DND-41 (cell line): ENCODE measurements around the gene IFNL4.
"Not testable (repeated sequence)": the region's sequence is repeated elsewhere in the genome, so short reads cannot be mapped to it uniquely, and the experiment has no call there.

Experiments used
- ATAC-seq: fragments of 200-7000 bp; cut with Tn5 transposase; 3 replicates; pipeline ENCODE4 v1.9.1; 2021; ENCODE audit warnings: low read depth; ENCODE audit not compliant: insufficient read depth
- DNase-seq: peaks from one replicate; pipeline ENCODE4 v3.0.0-alpha.2; 2020
- H2AFZ ChIP-seq: 2 replicates; pipeline ENCODE4 v1.6.0; 2012; ENCODE audit warnings: low read depth, low read length
- H3K27ac ChIP-seq: 2 replicates; pipeline ENCODE4 v1.5.1; 2012; ENCODE audit warnings: low read length, inconsistent platforms
- H3K27me3 ChIP-seq: fragments of 200-600 bp; sonication (generic); 2 replicates; pipeline ENCODE4 v1.6.0; 2012; ENCODE audit warnings: low read length, mild to moderate bottlenecking, inconsistent platforms; ENCODE audit not compliant: insufficient read depth, poor library complexity
- H3K36me3 ChIP-seq: 2 replicates; pipeline ENCODE4 v1.5.1; 2012; ENCODE audit warnings: low read length, inconsistent platforms; ENCODE audit not compliant: insufficient read depth
- H3K4me1 ChIP-seq: 2 replicates; pipeline ENCODE4 v1.5.1; 2012; ENCODE audit warnings: mild to moderate bottlenecking, low read length; ENCODE audit not compliant: insufficient read depth
- H3K4me2 ChIP-seq: 2 replicates; pipeline ENCODE4 v1.6.0; 2012; ENCODE audit warnings: mild to moderate bottlenecking, moderate library complexity, low read length, inconsistent platforms; ENCODE audit not compliant: insufficient read depth
- H3K4me3 ChIP-seq, 2 experiments: fragments of 200-600 bp in 1 of 2; shearing (Covaris generic) in 1 of 2; 2 replicates each; pipeline ENCODE4 v1.5.1; 2012 to 2016; ENCODE audit warnings: inconsistent platforms in 2 of 2, low read length in 2 of 2, mild to moderate bottlenecking in 2 of 2, low read depth in 1 of 2, moderate library complexity in 1 of 2
- H3K79me2 ChIP-seq: 2 replicates; pipeline ENCODE4 v1.6.0; 2012; ENCODE audit warnings: low read length, inconsistent platforms; ENCODE audit not compliant: insufficient read depth
- H3K9ac ChIP-seq: 2 replicates; pipeline ENCODE4 v1.6.0; 2012; ENCODE audit warnings: low read depth, mild to moderate bottlenecking, inconsistent platforms, low read length, moderate library complexity
- H3K9me3 ChIP-seq: 2 replicates; pipeline ENCODE4 v1.5.1; 2012; ENCODE audit warnings: low read length, moderate library complexity, mild to moderate bottlenecking, inconsistent platforms; ENCODE audit not compliant: insufficient read depth, severe bottlenecking
- H4K20me1 ChIP-seq: 2 replicates; pipeline ENCODE4 v1.6.0; 2012; ENCODE audit warnings: low read length; ENCODE audit not compliant: insufficient read depth
- CTCF ChIP-seq: IDR thresholded peaks from 2 replicates; pipeline ENCODE4 v1.5.1; 2012; ENCODE audit warnings: borderline replicate concordance, low read length, moderate library complexity, mild to moderate bottlenecking; ENCODE audit not compliant: poor library complexity, severe bottlenecking; ENCODE audit errors: extremely low read depth
- EZH2 ChIP-seq: IDR thresholded peaks from 3 replicates; pipeline ENCODE4 v1.6.1; 2012; ENCODE audit warnings: borderline replicate concordance, low read depth, mild to moderate bottlenecking, moderate library complexity, low read length, inconsistent platforms; ENCODE audit not compliant: severe bottlenecking

IFNL4 gene

GRCh38 chr19:39217094-39217493 is 31.6 kb downstream of the IFNL4 start:
- Histone ChIP-seq H3K36me3 (no peaks in the 10 kb centered on the region), H3K4me3 (no peak overlapping the region), H3K79me2 (no peaks in the 10 kb centered on the region), H3K9ac (no peak overlapping the region), H3K4me1 (no peaks in the 10 kb centered on the region), H3K9me3 (no peaks in the 10 kb centered on the region), H3K27me3 (no peaks in the 10 kb centered on the region), H3K27ac (no peak overlapping the region), H4K20me1 (no peaks in the 10 kb centered on the region), H3K4me2 (no peak overlapping the region), H2AFZ (no peak overlapping the region)
- ATAC-seq (no peak), DNase-seq (no peak)
- TF ChIP-seq EZH2 (no peak), CTCF (no peak)

GRCh38 chr19:39215323-39215722 is 33.3 kb downstream of the IFNL4 start:
- not testable (repeated sequence) for H3K4me3 ChIP-seq, H3K27me3 ChIP-seq, H3K4me1 ChIP-seq, DNase-seq, H3K27ac ChIP-seq, H3K9me3 ChIP-seq, H4K20me1 ChIP-seq, H2AFZ ChIP-seq, H3K36me3 ChIP-seq, H3K4me2 ChIP-seq, H3K9ac ChIP-seq, H3K79me2 ChIP-seq, ATAC-seq

GRCh38 chr19:39212375-39212742 is 36.3 kb downstream of the IFNL4 start:
- Histone ChIP-seq H3K4me3 (no peak overlapping the region), H3K9me3 (no peaks in the 10 kb centered on the region), H3K4me2 (no peak overlapping the region), H3K27ac (no peak overlapping the region), H3K79me2 (no peaks in the 10 kb centered on the region), H2AFZ (no peak overlapping the region), H3K27me3 (peaks cover under 1% of the 10 kb centered on the region), H3K36me3 (no peaks in the 10 kb centered on the region), H3K9ac (no peak overlapping the region), H4K20me1 (no peaks in the 10 kb centered on the region), H3K4me1 (no peaks in the 10 kb centered on the region)
- TF ChIP-seq EZH2, result no peak
- TF ChIP-seq CTCF, result peak; percentile 76
- ATAC-seq (peak; percentile 82), DNase-seq (peak; percentile 54)

GRCh38 chr19:39211731-39212374 is 36.8 kb downstream of the IFNL4 start:
- no peaks in the 10 kb centered on the region for H3K4me1 ChIP-seq
- DNase-seq (no peak), ATAC-seq (no peak)
- no peak overlapping the region for H3K4me3 ChIP-seq
- no peaks in the 10 kb centered on the region for H3K9me3 ChIP-seq
- H3K27me3 ChIP-seq, result peaks cover 4% of the 10 kb centered on the region
- no peaks in the 10 kb centered on the region for H3K36me3 ChIP-seq
- H4K20me1 ChIP-seq, result no peaks in the 10 kb centered on the region
- no peak overlapping the region for H3K27ac ChIP-seq
- no peak for TF ChIP-seq CTCF
- no peak for TF ChIP-seq EZH2
- H3K79me2 ChIP-seq, result no peaks in the 10 kb centered on the region
- H3K9ac ChIP-seq, result no peak overlapping the region
- no peak overlapping the region for H3K4me2 ChIP-seq
- H2AFZ ChIP-seq, result no peak overlapping the region
